HG02943 (cell line): ENCODE results near the gene TRUB1.
"Not testable (repeated sequence)": the region's sequence is repeated elsewhere in the genome, so short reads cannot be mapped to it uniquely, and the experiment has no call there.

Source experiments
- ATAC-seq: cut with Tn5 transposase; IDR thresholded peaks from one replicate; pipeline ENCODE4 v1.9.1; 2021; ENCODE audit warnings: mild to moderate bottlenecking, low read depth, moderate library complexity; ENCODE audit not compliant: unreplicated experiment

Gene TRUB1

GRCh38 chr10:114923551-114923950 is 14.4 kb upstream of the TRUB1 start:
- ATAC-seq, result no peak

- ATAC-seq, result no peak
Observed at GRCh38 chr10:114925587-114926586, 12.1 kb upstream of the TRUB1 start.

- ATAC-seq, result no peak
Observed at GRCh38 chr10:114928818-114929217, 9.2 kb upstream of the TRUB1 start.

GRCh38 chr10:114930320-114930719 is 7.7 kb upstream of the TRUB1 start:
- no peak for ATAC-seq

GRCh38 chr10:114931072-114931679 is 6.8 kb upstream of the TRUB1 start:
- no peak for ATAC-seq

GRCh38 chr10:114932225-114932624 is 5.8 kb upstream of the TRUB1 start:
- no peak for ATAC-seq

- no peak for ATAC-seq
Observed at GRCh38 chr10:114932945-114933344, 5.0 kb upstream of the TRUB1 start.

GRCh38 chr10:114933588-114933987 is 4.4 kb upstream of the TRUB1 start:
- no peak for ATAC-seq

- ATAC-seq, result not testable (repeated sequence)
Observed at GRCh38 chr10:114933995-114934394, 4.0 kb upstream of the TRUB1 start.

GRCh38 chr10:114938856-114939193 is 830 bp downstream of the TRUB1 start:
- no peak for ATAC-seq

GRCh38 chr10:114940735-114941134 is 2.7 kb downstream of the TRUB1 start:
- no peak for ATAC-seq

- ATAC-seq, result no peak
Observed at GRCh38 chr10:114943000-114943399, 5.0 kb downstream of the TRUB1 start.

- no peak for ATAC-seq
Observed at GRCh38 chr10:114953047-114953446, 15.1 kb downstream of the TRUB1 start.

- ATAC-seq, result no peak
Observed at GRCh38 chr10:114955984-114956383, 18.0 kb downstream of the TRUB1 start.

GRCh38 chr10:114956466-114956865 is 18.5 kb downstream of the TRUB1 start:
- no peak for ATAC-seq

- no peak for ATAC-seq
Observed at GRCh38 chr10:114957122-114957521, 19.1 kb downstream of the TRUB1 start.

- ATAC-seq, result no peak
Observed at GRCh38 chr10:114957673-114958072, 19.7 kb downstream of the TRUB1 start.

- ATAC-seq, result no peak
Observed at GRCh38 chr10:114962441-114962840, 24.4 kb downstream of the TRUB1 start.

GRCh38 chr10:114963908-114964307 is 25.9 kb downstream of the TRUB1 start:
- no peak for ATAC-seq

GRCh38 chr10:114967071-114967470 is 29.1 kb downstream of the TRUB1 start:
- no peak for ATAC-seq

GRCh38 chr10:114970515-114970914 is 32.5 kb downstream of the TRUB1 start:
- ATAC-seq, result no peak

GRCh38 chr10:114973306-114973705 is 35.3 kb downstream of the TRUB1 start:
- no peak for ATAC-seq
